A673 (cell line): ENCODE data around the gene KCNB1. TPM values are rescaled to one million over a fixed set of nuclear protein-coding genes. Genes with fewer than 3 reads are reported as not detected.

Experiments
- BruUV-seq: library from RNA; stranded (reverse); fragments of 400-500 nt; replicated peaks from 2 replicates; lab custom pipeline; 2021; lab: Mats Ljungman, UMichigan
- CTCF ChIA-PET: fragments of 300-600 bp; sonication (Branson Sonifier 250); formaldehyde crosslinking; loops from one replicate; lab custom pipeline; 2022; ENCODE audit warnings: antibody characterized with exemption; lab: Charles Lee
- POLR2A ChIA-PET: fragments of 300-600 bp; sonication (Branson Sonifier 250); formaldehyde crosslinking; loops from one replicate; lab custom pipeline; 2022; ENCODE audit warnings: antibody characterized with exemption; ENCODE audit not compliant: low non-redundant PET; lab: Charles Lee
- DNase-seq: peaks from one replicate; pipeline ENCODE4 v3.0.0-alpha.2; 2015; ENCODE audit warnings: low spot score
- H3K27ac ChIP-seq: fragments of 200-600 bp; sonication (generic); 2 replicates; pipeline ENCODE4 v1.5.1; 2016; ENCODE audit warnings: mixed run types, low read depth, mild to moderate bottlenecking, mixed read lengths, antibody characterized with exemption, low read length; ENCODE audit not compliant: poor library complexity, severe bottlenecking
- H3K27me3 ChIP-seq: fragments of 200-600 bp; sonication (generic); replicated peaks from 2 replicates; pipeline ENCODE4 v1.6.1; 2017; ENCODE audit warnings: mixed run types, low read depth, mild to moderate bottlenecking, mixed read lengths, antibody characterized with exemption, low read length; ENCODE audit not compliant: insufficient read depth, poor library complexity
- H3K36me3 ChIP-seq: fragments of 200-600 bp; sonication (generic); 2 replicates; pipeline ENCODE4 v1.6.1; 2016; ENCODE audit warnings: mixed run types, mild to moderate bottlenecking, mixed read lengths, antibody characterized with exemption, low read length; ENCODE audit not compliant: insufficient read depth, poor library complexity, severe bottlenecking
- H3K4me1 ChIP-seq: fragments of 200-600 bp; sonication (generic); 2 replicates; pipeline ENCODE4 v1.6.1; 2017; ENCODE audit warnings: mixed run types, mild to moderate bottlenecking, mixed read lengths, antibody characterized with exemption, low read length; ENCODE audit not compliant: insufficient read depth, poor library complexity, severe bottlenecking
- H3K4me3 ChIP-seq: fragments of 200-600 bp; sonication (generic); 2 replicates; pipeline ENCODE4 v1.5.1; 2016; ENCODE audit warnings: low read depth, mixed run types, mild to moderate bottlenecking, mixed read lengths, low read length; ENCODE audit not compliant: poor library complexity, severe bottlenecking
- H3K9me3 ChIP-seq: fragments of 200-600 bp; sonication (generic); 2 replicates; pipeline ENCODE4 v1.6.1; 2016; ENCODE audit warnings: mixed run types, low read depth, mild to moderate bottlenecking, mixed read lengths, antibody characterized with exemption, low read length; ENCODE audit not compliant: poor library complexity, severe bottlenecking
- CTCF ChIP-seq: fragments of 300-800, 200-600 bp; sonication (generic); conservative IDR thresholded peaks from 2 replicates; pipeline ENCODE4 v1.5.1; 2017; ENCODE audit warnings: low read depth, mild to moderate bottlenecking, antibody characterized with exemption, low read length, moderate library complexity, mixed read lengths
- EZH2 ChIP-seq: fragments of 200-600 bp; sonication (generic); IDR thresholded peaks from 2 replicates; pipeline ENCODE4 v1.6.1; 2017; ENCODE audit warnings: borderline replicate concordance, low read depth, mild to moderate bottlenecking, mixed read lengths, antibody characterized with exemption, low read length; ENCODE audit not compliant: poor library complexity, severe bottlenecking
- intact Hi-C: fragments of 100-400 bp; cut with micrococcal nuclease; formaldehyde crosslinking; loops from one replicate; pipeline ENCODE4 v1.10.0; 2022; ENCODE audit not compliant: unreplicated experiment
- total RNA-seq: library from RNA; stranded (reverse); gene quantifications from 2 replicates; pipeline ENCODE4 v1.2.3, GENCODE V29; 2021

The KCNB1 gene
- total RNA-seq, 1 experiment from 2014 or later: not detected

- H3K9me3 ChIP-seq: no peaks in the 10 kb centered on the region
- H3K27me3 ChIP-seq: peaks cover 48% of the 10 kb centered on the region
- H3K4me1 ChIP-seq: no peaks in the 10 kb centered on the region
- H3K27ac ChIP-seq: no peak overlapping the region
- ChIA-PET CTCF (no interaction called here), POLR2A (no interaction called here)
- no peak overlapping the region for H3K4me3 ChIP-seq
- no peaks in the 10 kb centered on the region for H3K36me3 ChIP-seq
- TF ChIP-seq CTCF: no peak
- TF ChIP-seq EZH2: no peak
- intact Hi-C loops: no loop called here
- BruUV-seq: no TSS peak
- DNase-seq: no peak
Measured at GRCh38 chr20:49456646-49457045, 25.8 kb downstream of the KCNB1 start.

- no peak for DNase-seq
- intact Hi-C loops: no loop called here
- Histone ChIP-seq H3K9me3 (no peaks in the 10 kb centered on the region), H3K4me1 (no peaks in the 10 kb centered on the region), H3K27ac (no peak overlapping the region), H3K27me3 (peaks cover 47% of the 10 kb centered on the region), H3K4me3 (no peak overlapping the region), H3K36me3 (no peaks in the 10 kb centered on the region)
- CTCF ChIA-PET: no interaction called here
- POLR2A ChIA-PET: no interaction called here
- no TSS peak for BruUV-seq
- TF ChIP-seq CTCF (no peak), EZH2 (no peak)
Measured at GRCh38 chr20:49455691-49456090, 26.8 kb downstream of the KCNB1 start.

DNA sequence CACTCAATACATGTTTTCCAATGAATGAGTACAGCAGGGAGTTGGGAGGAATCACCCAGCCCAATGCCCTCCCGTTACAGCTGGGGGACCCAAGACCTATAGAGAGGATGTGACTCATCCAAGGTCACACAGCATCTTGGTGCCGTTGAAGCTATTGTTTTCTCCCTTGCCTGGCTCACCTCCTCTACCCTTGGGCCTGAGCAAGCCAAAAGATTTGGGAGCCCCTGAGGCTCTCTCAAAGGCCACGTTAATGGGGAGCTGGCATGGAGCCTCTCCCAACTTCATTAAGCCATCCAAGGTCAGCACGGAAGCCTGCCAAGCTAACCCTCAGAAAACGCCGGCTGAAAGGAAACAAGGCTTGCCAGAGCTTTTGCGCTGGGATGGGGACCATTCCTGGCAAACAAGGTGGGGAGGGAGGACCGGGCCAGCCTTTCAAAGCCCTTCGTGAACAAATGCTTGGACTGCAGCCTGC is 30.4 kb downstream of the KCNB1 start:
- ChIA-PET POLR2A (no interaction called here), CTCF (interaction anchor here (0.6 kb wide), 1 partner anchor 38 kb away, joined by 4 read pairs; no protein-coding TSS in a partner anchor)
- Histone ChIP-seq H3K27me3 (peaks cover 18% of the 10 kb centered on the region), H3K36me3 (no peaks in the 10 kb centered on the region), H3K4me1 (no peaks in the 10 kb centered on the region), H3K9me3 (no peaks in the 10 kb centered on the region), H3K27ac (no peak overlapping the region), H3K4me3 (no peak overlapping the region)
- TF ChIP-seq CTCF: no peak
- TF ChIP-seq EZH2: no peak
- no peak for DNase-seq
- intact Hi-C loops: no loop called here
- no TSS peak for BruUV-seq
